ENCODE measurements around the gene TBC1D25. TPM values are rescaled to one million over a fixed set of nuclear protein-coding genes. Genes with fewer than 3 reads are reported as not detected.

The TBC1D25 gene
- total and polyA plus RNA-seq, 2 of the 4 experiments (the other 2 are of a cell fraction): 11.3 to 15.9 TPM

GRCh38 chrX:48589482-48590162 is 50.1 kb downstream of the TBC1D25 start (continued):
- no peak for TF ChIP-seq MXI1 (IDR thresholded peaks at IDR 0.05; ENCODE audit: borderline replicate concordance, low read depth, low read length)

- Histone ChIP-seq H2AFZ (replicated peaks; ENCODE audit: low read length, poor library complexity) (peak overlapping the region; percentile 70), H2AK9ac (replicated peaks; ENCODE audit: low read depth, low read length, poor library complexity) (peak overlapping the region; percentile 65), H3K18ac (ENCODE audit: low read depth, low read length) (peak overlapping the region; percentile 34; the same call in 1 of the 2 replicates), H2BK20ac (ENCODE audit: low read depth, low read length) (peak overlapping the region; percentile 39; the same call in 1 of the 2 replicates), H2BK15ac (ENCODE audit: low read depth, low read length) (peak overlapping the region; percentile 91; the same call in 1 of the 3 replicates), H2BK5ac (ENCODE audit: low read depth, low read length, poor library complexity, severe bottlenecking) (peak overlapping the region; percentile 50), H4K5ac (ENCODE audit: low read depth, low read length) (peak overlapping the region; percentile 81; the same call in 1 of the 2 replicates), H3K4me3 (ENCODE audit: insufficient read depth, low read depth, low read length) (no peak overlapping the region), H3K27me3 (ENCODE audit: control insufficient read depth, insufficient read depth, low read length) (no peaks in the 10 kb centered on the region), H4K91ac (ENCODE audit: insufficient read depth, low read depth, low read length) (peak overlapping the region; percentile 79), H3K27ac (ENCODE audit: insufficient read depth, low read length) (no peak overlapping the region), H4K20me1 (ENCODE audit: insufficient read depth, low read length) (no peaks in the 10 kb centered on the region), H3K14ac (replicated peaks; ENCODE audit: low read depth, low read length) (no peak overlapping the region), H3K56ac (ENCODE audit: extremely low read depth, insufficient read depth, low read length) (no peak overlapping the region), H3K23ac (ENCODE audit: low read depth, low read length) (no peak overlapping the region), H3K9ac (ENCODE audit: low read depth, low read length) (no peak overlapping the region), H3K36me3 (ENCODE audit: control insufficient read depth, insufficient read depth, low read length) (no peaks in the 10 kb centered on the region), H3K9me1 (ENCODE audit: insufficient read depth, low read length) (peaks cover 14% of the 10 kb centered on the region; the same call in 1 of the 2 replicates), H3K4me2 (ENCODE audit: low read depth, low read length) (no peak overlapping the region), H3K79me1 (ENCODE audit: low read depth in 1 of 2, low read length in 2 of 2) (no peaks in the 10 kb centered on the region), H4K8ac (ENCODE audit: low read depth in 2 of 2, low read length in 2 of 2) (peak overlapping the region in 1 of 2 experiments; percentile 25; a peak in 1 of 4 replicates), H2BK120ac (ENCODE audit: low read depth, low read length) (peak overlapping the region; percentile 60; the same call in 1 of the 2 replicates), H3K9me3 (ENCODE audit: control insufficient read depth, insufficient read depth, low read length) (no peaks in the 10 kb centered on the region), H3K4ac (ENCODE audit: low read depth, low read length) (peak overlapping the region; percentile 61), H3K4me1 (ENCODE audit: control insufficient read depth, insufficient read depth, low read length) (peaks cover 7% of the 10 kb centered on the region; the same call in 1 of the 2 replicates), H2AK5ac (ENCODE audit: low read depth, low read length) (peak overlapping the region; percentile 85)
- dilution Hi-C loops (cut with HindIII; ENCODE audit: low sequenced_read_pairs, unreplicated experiment): no loop called here
- no peak for ATAC-seq (ENCODE audit: low read depth)
- DNase-seq: no peak
- 88% methylated on average over 8 of the region's 21 CpGs; no CpG with 5 or more reads in 1 of the 2 experiments for WGBS, 2 experiments (ENCODE audit: extremely low coverage in 2 of 2, insufficient read length in 1 of 2)
- in situ Hi-C loops (cut with MboI; ENCODE audit: low sequenced_read_pairs): no loop called here
- intact Hi-C loops (cut with micrococcal nuclease): no loop called here
- ChIA-PET POLR2A (ENCODE audit: unreplicated experiment) (no interaction called here), CTCF (no interaction called here)
- no TSS peak for BruUV-seq (replicated peaks)
- TF ChIP-seq NFE2L2 (IDR thresholded peaks at IDR 0.05; ENCODE audit: low read depth, low read length) (no peak), SMC3 (IDR thresholded peaks at IDR 0.05; ENCODE audit: low read depth, low read length) (no peak), MAFK (IDR thresholded peaks at IDR 0.05; ENCODE audit: low read depth, low read length) (no peak), POLR2A (IDR thresholded peaks at IDR 0.05; ENCODE audit: low read depth, low read length) (no peak), CHD1 (IDR thresholded peaks at IDR 0.05; ENCODE audit: low read depth, low read length) (no peak), ELK1 (IDR thresholded peaks at IDR 0.05; ENCODE audit: borderline replicate concordance, low read depth, low read length) (no peak), CTCF (conservative IDR thresholded peaks at IDR 0.05; ENCODE audit: low read depth, low read length) (no peak), RFX5 (IDR thresholded peaks at IDR 0.05; ENCODE audit: low read depth, low read length) (no peak), CEBPB (IDR thresholded peaks at IDR 0.05; ENCODE audit: low read depth, low read length) (no peak), MAZ (IDR thresholded peaks at IDR 0.05; ENCODE audit: borderline replicate concordance, low read depth, low read length) (no peak), RCOR1 (IDR thresholded peaks at IDR 0.05; ENCODE audit: insufficient replicate concordance, low read length) (no peak)
Observed at GRCh38 chrX:48590203-48591103, 50.9 kb downstream of the TBC1D25 start.

All from IMR-90 (cell line).